Renal cortical epithelial cell (primary cell): Measurements from ENCODE around the gene ELMO1. TPM values are rescaled to one million over a fixed set of nuclear protein-coding genes. Genes with fewer than 3 reads are reported as not detected.
A peak's percentile ranks its signal among the peaks of the same experiment; 100 is the strongest.

Source experiments
- DNase-seq: peaks from one replicate; pipeline ENCODE4 v3.0.0-alpha.2; 2011; ENCODE audit warnings: low read depth
- total RNA-seq: library from RNA; depleted of rRNA; stranded (reverse); fragments of >200 nt; gene quantifications from 2 replicates; pipeline ENCODE4 v1.2.3, GENCODE V29; 2014

Gene ELMO1
- total RNA-seq, 1 donor from 2014 or later: 1.7 TPM

DNA sequence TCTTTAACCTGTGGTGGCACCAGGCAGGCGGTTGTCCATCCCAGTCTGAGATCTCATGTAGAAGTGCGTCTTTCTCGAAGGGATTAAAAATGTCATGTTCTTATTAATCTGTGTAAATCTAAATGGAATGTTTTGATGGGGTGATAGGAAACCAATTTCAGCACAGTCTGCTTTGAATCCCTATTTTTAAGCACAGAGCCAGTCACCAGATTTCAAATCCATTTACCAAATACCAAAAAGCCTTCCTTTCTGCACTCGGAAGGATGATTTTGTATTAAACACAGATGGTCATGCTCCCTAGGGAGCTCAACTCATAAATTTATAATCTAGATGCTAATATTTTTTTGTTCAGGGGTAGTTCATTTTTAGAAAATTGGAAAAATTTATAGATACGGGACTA lies 563.8 kb downstream of the ELMO1 start:
- DNase-seq: no peak

DNA sequence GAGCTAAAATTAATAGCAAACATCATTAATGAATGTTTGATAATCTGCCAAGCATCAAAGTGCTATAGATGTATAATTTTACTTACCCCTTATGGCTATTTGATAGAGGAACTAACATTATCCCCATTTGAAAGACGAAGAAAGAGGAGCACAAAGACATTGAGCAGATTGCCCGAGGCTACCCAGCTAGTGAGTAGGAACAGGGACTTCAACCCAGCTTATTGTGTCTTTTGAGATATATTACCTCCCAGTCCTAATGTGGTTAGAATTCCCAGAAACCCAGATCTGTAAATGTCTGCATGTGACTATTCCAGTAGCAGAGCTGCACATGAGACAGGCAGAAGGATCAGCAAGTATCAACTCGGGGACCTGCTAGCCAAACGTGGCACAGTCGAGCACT lies 564.3 kb downstream of the ELMO1 start:
- no peak for DNase-seq

GRCh38 chr7:36881233-36881874 lies 567.3 kb downstream of the ELMO1 start:
- no peak for DNase-seq

DNA sequence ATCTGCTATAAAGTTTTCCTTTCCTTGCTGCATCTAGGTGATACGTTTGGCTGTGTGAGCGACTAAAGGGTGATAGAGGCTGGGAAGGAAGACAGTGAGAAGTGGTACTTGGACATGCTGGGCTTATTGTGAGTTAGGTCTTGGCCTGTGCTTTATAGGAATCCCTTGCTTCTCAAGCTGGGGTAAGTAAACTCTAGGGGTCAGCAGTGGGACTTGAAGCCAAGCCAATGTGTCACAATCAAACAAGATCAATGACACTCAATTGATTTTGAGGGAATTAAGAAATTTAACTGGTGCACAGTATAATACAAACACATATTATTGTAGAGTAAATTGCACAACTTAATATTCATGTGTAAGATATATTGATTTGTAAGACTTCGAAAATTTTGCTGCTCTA lies 568.6 kb downstream of the ELMO1 start:
- no peak for DNase-seq

DNA sequence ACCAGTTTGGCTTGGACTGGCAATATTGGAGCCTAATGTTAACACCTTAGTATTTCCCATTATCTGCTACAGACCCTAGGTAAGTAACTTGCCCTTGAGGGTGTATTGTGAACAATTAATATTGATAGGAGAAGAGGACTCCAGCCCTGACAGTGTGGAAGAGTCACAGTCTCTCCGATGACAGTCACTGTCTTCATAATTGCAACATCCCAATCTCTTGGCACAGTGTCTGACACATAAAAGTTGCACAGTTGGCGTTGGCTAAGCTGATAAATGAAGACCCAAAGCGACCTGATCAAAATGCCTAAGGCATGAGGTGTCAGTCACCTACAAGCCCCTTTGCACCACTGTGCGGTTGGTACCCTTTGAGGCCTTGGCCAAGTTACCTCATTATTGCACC lies 569.6 kb downstream of the ELMO1 start:
- DNase-seq: no peak

DNA sequence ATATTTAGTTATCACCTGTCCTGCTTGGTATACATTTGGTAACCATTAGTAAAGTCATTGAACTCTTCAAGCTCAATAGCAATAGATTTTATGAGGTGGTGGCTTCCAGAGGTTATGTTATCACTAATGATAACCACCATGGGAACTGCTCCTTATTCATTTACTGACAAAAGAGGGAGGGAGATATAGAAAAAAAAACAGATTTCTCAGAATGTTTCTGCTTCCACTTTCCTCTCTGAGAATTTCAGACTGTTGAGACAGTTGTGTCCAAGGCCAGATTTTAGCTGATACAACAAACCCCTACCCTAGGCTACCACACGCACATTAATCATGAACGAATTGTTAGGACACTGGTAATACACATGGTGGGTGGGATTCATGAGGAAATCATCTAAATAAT lies 570.4 kb downstream of the ELMO1 start:
- no peak for DNase-seq

- DNase-seq: peak; percentile 80
Observed at GRCh38 chr7:36875794-36876193, 572.9 kb downstream of the ELMO1 start.

DNA sequence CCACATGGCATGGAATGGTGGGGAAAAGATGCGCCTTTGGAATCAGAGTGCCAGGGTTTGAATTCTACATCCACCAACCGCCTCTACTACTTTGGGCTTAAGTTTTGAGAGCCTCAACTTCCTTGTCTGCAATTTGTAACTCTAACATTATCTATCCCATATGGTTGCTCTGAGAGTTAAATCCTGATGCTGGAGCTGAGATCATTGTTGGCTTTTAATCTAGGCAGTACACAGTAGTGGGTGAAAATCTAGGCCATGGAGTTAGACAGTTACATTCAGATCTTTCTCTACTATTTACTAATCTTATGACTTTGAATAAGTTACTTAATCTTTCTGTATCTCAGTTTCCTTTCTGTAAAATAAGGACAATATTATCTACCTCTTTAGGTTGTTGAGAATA lies 574.6 kb downstream of the ELMO1 start:
- DNase-seq: no peak

DNA sequence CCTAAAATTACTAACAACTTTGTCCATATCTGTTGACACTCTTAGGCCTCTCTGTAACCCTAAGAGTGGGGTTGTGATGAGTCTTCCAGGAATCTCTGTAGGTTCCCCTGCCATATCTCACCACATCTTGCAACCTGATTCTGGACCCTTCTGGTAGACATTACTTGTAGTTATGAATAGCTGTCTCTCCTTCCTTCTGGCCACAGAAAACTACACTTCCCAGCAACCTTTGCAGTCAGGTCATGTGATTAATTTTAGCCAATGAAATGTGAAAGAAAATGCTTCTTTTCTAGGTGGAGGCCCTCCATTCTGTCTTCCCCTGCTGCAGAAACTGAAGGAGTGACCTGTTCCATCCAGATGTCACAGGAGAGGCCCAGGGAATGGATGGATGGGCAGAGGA lies 576.8 kb downstream of the ELMO1 start:
- DNase-seq: no peak

GRCh38 chr7:36871355-36871738 lies 577.3 kb downstream of the ELMO1 start:
- no peak for DNase-seq

DNA sequence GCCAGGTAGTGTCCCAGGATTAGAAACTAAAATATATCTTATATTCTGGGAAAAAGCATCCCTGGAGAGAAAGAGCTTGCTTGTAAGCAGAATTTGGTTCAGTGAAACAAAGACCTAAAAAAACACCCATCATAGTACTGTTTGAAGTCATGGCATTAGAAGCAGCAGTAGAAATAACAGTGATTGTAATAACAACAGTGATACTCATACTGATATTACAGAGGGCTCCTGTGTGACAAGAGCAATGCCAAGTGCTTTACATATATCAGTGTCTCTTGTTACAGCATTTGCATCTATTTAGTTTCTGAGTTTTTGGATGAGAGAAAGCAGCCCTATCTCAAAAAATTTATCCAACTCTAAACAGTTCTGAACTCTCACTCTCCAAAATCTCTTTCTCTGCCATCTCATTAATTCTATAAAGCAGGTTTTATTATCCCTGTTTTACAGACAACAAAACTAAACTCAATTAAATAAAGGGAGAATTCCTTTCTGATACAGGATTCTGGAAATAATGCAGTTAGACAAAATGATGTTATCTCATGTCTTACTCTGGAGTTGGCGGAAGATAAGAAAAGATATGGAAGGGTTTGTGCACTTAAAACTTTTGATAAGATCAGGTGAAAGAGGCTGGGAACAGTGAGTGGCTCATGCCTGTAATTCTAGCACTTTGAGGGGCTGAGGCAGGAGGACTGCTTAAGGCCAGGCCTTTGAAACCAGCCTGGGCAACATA lies 577.9 kb downstream of the ELMO1 start:
- no peak for DNase-seq

DNA sequence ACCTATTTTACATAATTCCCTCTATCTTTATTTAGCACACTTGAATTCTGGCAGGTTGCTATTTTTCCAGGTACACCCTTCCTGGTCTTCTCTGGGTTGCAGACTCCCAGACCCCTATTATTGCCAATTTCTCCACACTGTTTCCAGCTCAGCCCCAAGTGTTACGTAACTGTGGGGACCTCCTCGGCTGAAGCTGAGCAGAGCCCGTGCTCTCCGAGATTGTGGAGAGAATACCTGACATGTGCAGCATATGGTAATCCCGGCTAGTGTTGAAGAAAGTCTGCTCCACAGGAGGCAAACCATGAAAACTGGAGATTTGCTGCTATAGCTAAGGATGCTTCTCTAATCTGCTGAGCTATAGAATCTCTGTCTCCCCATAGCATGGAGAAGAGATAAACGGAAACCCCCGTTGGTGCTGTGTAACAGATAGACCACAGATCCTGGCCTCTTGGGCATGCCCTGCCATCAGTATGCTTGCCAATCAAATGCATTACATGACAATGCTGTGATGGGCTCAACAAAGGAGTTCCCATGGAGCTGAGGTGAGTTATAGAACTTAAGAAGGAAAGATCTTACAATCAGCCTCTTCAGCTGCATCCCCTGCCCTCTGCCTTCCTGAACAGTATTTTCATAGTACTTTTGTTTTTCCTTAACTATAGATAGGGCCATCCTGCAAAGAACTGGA lies 579.8 kb downstream of the ELMO1 start:
- no peak for DNase-seq

DNA sequence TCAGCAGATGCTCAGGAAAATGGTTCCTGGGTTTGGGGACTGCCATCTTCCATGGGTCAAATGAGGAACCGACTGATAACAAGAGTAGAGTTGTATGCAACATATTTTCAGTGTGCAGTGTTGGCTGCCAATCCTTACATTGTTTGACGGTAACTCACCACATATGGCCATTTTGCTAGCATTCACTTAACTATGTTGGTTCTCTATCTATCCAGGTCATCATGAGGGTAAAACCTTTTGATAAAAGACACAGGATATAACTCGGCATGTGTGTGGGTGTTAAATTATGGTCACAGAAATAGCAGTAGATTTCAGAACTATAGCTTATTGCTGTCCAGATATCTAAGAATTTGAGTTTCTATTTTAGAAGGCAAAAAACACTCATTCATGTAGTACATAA lies 583.6 kb downstream of the ELMO1 start:
- no peak for DNase-seq

DNA sequence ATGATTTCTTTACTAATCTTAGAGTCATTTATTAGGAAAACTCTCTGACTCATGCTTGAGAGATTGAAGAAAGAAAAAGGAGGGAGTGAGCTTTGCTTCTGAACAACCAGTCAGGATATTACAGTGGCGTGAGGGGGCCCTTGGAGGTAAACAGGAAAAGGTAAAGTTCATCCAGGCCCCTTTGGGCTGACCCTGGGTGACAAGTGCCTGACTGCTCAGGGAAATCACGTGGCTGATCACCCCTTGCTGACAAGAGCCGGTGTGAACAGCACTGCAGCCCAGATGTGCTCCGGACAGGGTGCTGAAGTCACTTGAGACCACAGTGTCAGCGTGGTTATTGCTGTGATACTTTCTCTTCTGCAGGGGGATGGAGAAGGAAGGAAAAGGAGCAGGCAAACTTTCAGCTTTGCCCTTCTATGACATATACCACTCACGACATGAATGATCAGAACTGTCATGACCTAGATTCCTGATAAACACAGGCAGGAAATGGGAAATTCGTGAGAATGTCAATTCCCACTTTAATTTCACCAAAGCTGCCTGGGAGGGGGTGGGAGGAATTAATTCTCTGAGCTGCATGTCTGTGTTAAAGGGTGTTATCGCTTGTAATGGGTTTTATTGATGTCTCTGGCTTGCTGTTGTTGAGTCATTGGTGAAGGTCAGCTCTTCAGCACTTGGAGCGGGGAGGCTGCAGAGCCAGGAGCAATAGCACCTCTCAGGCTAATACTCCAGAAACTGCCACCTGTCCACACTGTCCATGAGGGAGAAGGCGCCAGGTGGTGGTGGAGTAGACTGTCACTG lies 584.6 kb downstream of the ELMO1 start:
- DNase-seq: no peak

- DNase-seq: no peak
Observed at GRCh38 chr7:36862771-36863261, 585.8 kb downstream of the ELMO1 start.

DNA sequence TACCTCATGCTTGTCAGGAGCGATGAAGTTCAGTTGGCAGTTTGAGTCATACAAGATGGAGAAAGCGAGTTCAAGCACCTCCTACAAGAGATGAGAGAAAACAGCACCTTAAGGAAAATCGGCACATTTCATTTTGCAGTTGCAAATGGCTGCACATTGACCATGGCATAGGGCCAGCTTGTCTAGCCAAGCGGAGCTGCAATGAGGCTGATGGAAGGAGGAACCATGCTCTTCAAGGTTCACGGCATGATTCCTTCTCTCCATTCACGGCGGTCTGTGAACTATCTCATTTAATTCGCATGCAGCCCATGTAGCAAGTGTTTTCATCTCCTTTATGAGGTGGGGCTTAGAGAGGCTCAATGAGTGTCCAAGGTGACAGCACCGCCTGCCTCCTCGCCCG lies 587.0 kb downstream of the ELMO1 start:
- DNase-seq: no peak

GRCh38 chr7:36860681-36861080 lies 588.0 kb downstream of the ELMO1 start:
- DNase-seq: no peak

DNA sequence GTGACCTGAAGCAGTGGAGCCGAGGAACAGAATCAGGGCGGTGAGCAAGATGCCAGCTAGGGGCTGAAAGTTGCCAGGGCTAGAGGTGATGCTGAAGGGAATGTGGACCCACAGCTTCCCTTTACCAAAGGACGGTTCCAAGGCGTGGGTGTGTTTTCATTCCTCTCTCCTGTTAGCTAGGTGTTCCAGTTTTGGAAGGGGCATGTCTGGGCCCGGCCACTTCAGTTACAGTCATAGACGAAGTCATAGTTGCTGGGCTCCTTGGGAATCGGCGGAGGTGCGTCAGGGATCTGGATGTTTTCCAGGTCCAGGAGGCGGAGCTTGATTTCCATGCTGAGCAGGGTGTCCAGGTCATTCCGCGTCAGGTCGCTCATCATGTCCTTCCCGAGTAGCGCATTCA lies 593.3 kb downstream of the ELMO1 start:
- DNase-seq: no peak

DNA sequence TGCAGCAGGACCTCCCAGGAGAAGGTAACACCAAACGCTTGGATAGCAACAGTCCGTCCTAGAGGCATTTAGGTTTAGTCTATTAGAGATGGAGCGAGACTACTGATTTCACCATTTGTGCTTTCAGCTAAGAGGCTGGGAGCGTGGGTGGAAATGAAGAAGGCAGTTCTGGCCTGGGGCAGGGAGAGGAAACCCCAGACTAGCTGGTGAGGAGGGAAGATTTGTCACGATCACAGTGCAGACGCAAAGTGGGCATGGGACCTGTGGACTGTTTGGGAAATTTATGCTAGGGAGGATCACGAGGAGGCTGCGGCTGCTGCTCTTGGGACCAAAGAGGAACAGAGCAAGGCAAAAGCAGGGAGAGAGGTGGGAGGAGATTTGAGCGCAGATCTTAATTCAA lies 594.0 kb downstream of the ELMO1 start:
- DNase-seq: no peak

- DNase-seq: no peak
Observed at GRCh38 chr7:36852931-36853330, 595.7 kb downstream of the ELMO1 start.

- DNase-seq: peak; percentile 17
Observed at GRCh38 chr7:36852017-36852416, 596.6 kb downstream of the ELMO1 start.

DNA sequence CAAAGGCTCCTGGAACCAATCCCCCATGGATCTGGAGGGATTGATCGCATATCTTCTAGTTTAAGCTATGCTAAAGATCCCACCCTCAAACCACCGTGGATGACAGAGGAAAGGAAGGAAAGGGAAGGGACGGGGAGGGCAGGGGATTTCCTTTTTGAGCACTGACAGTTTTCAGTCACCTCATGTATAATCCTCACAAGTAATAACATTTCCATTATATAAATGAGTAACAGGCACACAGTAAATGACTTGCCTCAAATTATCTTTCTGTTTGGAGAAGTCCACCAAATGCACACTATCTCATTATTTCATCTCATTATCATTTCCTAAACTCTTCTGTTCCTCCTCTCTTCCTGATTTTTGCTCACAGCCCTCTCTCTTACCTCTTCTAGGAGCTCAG lies 597.3 kb downstream of the ELMO1 start:
- DNase-seq: no peak
